AG04449 (cell line): ENCODE results near the gene PIBF1.

Source experiments
- CTCF ChIA-PET: fragments of 350-600 bp; formaldehyde crosslinking; extraction: SDS; loops from one replicate; lab custom pipeline; 2021; ENCODE audit warnings: antibody characterized with exemption; lab: Yijun Ruan, JAX
- POLR2A ChIA-PET: fragments of 400-600, 350-600 bp; formaldehyde crosslinking; extraction: SDS; loops from one replicate; lab custom pipeline; 2020; ENCODE audit warnings: antibody characterized with exemption, inconsistent platforms; lab: Yijun Ruan, JAX
- DNase-seq: peaks from one replicate; pipeline ENCODE4 v3.0.0-alpha.2; 2010; ENCODE audit warnings: low read depth, low spot score
- H3K4me3 ChIP-seq: 2 replicates; pipeline ENCODE4 v1.5.1; 2011; ENCODE audit warnings: low read depth, mild to moderate bottlenecking, control low read depth, low read length
- TF ChIP-seq, protein P1 (sequence below): IDR thresholded peaks from one replicate; pipeline ENCODE4 v1.5.1; 2011; ENCODE audit warnings: mild to moderate bottlenecking, moderate library complexity, low read length, control low read depth, inconsistent platforms; ENCODE audit not compliant: insufficient read depth; ENCODE audit errors: missing control alignments

PIBF1 gene

DNA sequence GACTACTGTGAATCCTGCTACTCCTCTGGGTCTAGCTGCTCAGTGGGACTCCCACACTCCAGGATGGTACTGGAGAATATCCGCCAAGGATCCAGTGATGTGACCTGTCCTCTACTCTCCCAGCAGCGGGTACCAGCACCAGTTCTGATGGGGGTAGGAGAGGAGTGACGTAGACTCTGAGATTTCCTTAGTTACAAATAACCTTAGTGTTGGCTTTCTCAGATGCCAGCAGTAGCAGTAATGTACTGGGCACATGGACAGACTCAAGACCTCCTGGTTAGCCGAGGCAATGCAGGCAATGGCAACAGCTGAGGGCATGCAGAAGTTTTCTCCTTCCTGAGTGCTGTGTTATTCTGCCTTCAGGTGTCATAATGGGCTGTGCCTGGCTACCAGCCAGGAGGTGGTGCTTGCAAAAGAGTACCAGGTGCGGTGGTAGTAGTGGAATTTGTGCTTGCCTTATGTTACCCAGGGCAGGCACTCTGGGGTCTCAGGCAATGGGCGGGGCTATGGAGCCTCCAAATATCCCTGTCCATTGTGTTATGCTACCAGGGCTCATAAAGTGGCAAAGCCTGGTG is 171.5 kb downstream of the PIBF1 start:
- no peak overlapping the region for H3K4me3 ChIP-seq
- TF ChIP-seq, protein P1, sequence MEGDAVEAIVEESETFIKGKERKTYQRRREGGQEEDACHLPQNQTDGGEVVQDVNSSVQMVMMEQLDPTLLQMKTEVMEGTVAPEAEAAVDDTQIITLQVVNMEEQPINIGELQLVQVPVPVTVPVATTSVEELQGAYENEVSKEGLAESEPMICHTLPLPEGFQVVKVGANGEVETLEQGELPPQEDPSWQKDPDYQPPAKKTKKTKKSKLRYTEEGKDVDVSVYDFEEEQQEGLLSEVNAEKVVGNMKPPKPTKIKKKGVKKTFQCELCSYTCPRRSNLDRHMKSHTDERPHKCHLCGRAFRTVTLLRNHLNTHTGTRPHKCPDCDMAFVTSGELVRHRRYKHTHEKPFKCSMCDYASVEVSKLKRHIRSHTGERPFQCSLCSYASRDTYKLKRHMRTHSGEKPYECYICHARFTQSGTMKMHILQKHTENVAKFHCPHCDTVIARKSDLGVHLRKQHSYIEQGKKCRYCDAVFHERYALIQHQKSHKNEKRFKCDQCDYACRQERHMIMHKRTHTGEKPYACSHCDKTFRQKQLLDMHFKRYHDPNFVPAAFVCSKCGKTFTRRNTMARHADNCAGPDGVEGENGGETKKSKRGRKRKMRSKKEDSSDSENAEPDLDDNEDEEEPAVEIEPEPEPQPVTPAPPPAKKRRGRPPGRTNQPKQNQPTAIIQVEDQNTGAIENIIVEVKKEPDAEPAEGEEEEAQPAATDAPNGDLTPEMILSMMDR, result no peak
- CTCF ChIA-PET, result no interaction called here
- no peak for DNase-seq
- POLR2A ChIA-PET, result no interaction called here

DNA sequence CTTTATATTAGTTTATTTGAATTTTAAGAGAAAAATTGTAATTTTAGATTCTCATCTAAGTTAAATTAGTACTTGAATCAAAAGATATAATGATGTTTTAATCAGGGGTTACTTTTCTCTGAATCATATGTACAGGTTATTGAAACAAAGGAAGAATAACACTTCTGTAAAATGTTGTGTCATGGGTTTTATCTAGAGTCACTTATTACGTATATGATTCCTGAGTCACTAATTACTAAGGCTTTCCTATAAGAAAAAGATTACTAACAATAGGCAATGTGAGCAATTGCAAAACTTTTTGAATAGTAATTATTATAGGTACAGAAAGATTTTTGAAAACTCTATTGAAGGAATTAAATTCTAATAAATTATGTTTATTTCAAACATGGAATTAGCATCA is 177.7 kb downstream of the PIBF1 start:
- ChIA-PET CTCF (no interaction called here), POLR2A (no interaction called here)
- H3K4me3 ChIP-seq, result no peak overlapping the region
- DNase-seq, result no peak
- TF ChIP-seq, protein P1, result no peak

DNA sequence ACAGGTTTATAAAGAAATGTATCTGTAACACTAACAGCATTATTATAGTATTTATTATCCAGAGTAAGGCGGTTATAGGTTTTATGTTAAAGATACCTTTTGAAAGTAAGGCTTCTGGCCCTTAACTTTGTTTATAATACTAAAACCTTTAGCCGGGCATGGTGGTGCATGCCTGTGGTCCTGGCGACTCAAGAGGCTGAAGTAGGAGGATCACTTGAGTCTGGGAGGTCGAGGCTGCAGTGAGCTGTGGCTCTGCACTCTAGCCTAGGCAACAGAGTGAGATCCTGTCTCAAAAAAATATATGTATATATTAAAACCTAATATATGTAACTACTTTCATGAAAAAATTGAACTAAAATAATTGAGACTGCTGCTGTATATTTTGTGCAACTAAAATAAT is 178.2 kb downstream of the PIBF1 start:
- ChIA-PET POLR2A (no interaction called here), CTCF (no interaction called here)
- no peak overlapping the region for H3K4me3 ChIP-seq
- no peak for DNase-seq
- TF ChIP-seq, protein P1, result no peak

DNA sequence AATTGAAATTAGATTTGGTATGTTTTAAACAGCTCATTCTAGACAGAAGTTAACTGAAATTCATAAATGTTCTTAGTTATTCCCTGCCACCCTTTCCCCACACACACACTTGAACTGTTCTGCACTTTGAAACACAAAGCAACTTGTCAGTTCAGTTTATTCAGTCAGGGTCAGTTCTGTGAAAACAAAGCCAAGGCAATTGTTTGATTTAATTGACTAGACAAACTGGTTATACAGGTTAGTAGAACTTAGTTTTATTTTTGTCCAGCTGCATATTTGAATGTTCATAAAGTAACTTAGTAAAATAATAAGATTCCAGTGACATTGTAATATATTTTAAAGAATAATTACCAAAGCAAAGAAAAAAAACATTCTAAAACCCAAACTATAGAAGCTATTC is 178.6 kb downstream of the PIBF1 start:
- CTCF ChIA-PET, result no interaction called here
- TF ChIP-seq, protein P1, result no peak
- no peak overlapping the region for H3K4me3 ChIP-seq
- no peak for DNase-seq
- POLR2A ChIA-PET, result no interaction called here

DNA sequence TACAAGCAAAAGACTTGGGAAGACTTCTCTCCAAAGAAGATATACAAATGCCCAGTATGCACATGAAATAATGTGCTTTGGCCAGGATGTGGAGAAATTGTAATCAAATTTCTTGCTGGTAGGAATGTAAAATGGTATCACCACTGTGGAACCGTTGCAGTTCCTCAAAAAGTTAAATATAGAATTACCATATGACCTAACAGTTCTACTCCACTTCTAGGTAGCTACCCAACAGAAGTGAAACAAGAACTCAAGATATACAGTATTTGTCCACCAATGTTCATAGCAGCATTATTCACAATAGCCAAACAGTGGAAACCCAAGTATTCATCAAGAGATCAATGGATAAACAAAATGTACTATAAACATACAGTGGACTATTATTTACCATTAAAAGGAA is 181.8 kb downstream of the PIBF1 start:
- H3K4me3 ChIP-seq, result no peak overlapping the region
- POLR2A ChIA-PET, result no interaction called here
- DNase-seq, result no peak
- TF ChIP-seq, protein P1, result no peak
- CTCF ChIA-PET, result no interaction called here

DNA sequence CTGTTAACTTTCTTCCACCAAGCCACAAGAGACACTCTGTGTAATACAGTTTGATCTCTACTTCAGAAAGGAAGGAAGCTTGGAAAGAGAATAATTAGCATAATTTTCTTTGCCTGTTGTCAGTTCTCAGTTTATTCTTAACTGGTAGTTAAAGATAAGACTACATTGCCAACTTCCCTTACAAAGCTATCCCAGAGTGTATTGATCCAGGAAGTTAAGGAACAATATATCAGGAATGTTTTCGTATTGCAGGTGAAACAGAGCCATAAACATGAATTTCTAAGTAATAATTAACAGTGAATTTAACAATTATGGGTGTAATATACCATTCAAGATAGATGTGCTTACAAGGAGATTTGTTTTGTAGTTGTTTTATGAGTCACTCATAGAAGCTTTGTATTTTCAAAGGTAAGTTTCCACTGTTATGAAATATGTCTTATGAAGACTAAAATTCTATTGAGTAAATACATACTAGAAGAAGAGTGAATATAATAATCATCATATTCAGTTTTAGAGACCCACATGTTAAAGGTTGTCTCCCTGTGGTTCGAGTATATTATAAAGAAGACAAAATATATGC is 188.5 kb downstream of the PIBF1 start:
- ChIA-PET POLR2A (no interaction called here), CTCF (interaction anchor here (1.2 kb wide), 1 partner anchor 12 kb away, joined by 3 read pairs; no protein-coding TSS in a partner anchor)
- DNase-seq, result no peak
- no peak overlapping the region for H3K4me3 ChIP-seq
- TF ChIP-seq, protein P1, result no peak
